Measurements from ENCODE around the gene USP3. TPM values are rescaled to one million over a fixed set of nuclear protein-coding genes. Genes with fewer than 3 reads are reported as not detected.

USP3 gene
- total RNA-seq, 4 donors from 2014 or later = 12.1 to 29.4 (median 15.5) TPM

- peaks cover 44 to 53% of the 10 kb centered on the region in 2 donors for H3K4me1 ChIP-seq
- ATAC-seq = no peak
Measured at GRCh38 chr15:63593705-63594671, 89.6 kb downstream of the USP3 start.

GRCh38 chr15:63595065-63595464, 90.7 kb downstream of the USP3 start:
- TF ChIP-seq CTCF (IDR thresholded peaks at IDR 0.05 in 4 of 5, conservative IDR thresholded peaks at IDR 0.05 in 1 of 5) (no peak), POLR2A (IDR thresholded peaks at IDR 0.05) (no peak)
- in situ Hi-C loops (cut with MboI; ENCODE audit: low sequenced_read_pairs in 4 of 4) = loop anchor here in 3 of 4 donors (10.0 to 25.0 kb wide), 3 partner anchors 110 to 308 kb away; partner anchors contain the start of gene APH1B (in 1 of the 3)
- Histone ChIP-seq H3K27ac (peak overlapping the region in 2 of 4 donors; percentile 89 to 95), H3K4me3 (no peak overlapping the region), H3K9me3 (no peaks in the 10 kb centered on the region), H3K36me3 (peaks cover under 1 to 19% of the 10 kb centered on the region in 2 donors), H3K4me1 (peaks cover 55 to 64% of the 10 kb centered on the region in 2 donors), H3K27me3 (no peaks in the 10 kb centered on the region)
- ATAC-seq (no peak), DNase-seq (no peak)
- intact Hi-C loops (cut with DNase I; ENCODE audit: low total_unique reads) = loop anchor here (5.0 to 10.0 kb wide), 2 partner anchors 108 to 310 kb away; no protein-coding TSS in a partner anchor

More at GRCh38 chr15:63593705-63594671, 89.6 kb downstream of the USP3 start:
- no peak for TF ChIP-seq CTCF (IDR thresholded peaks at IDR 0.05 in 4 of 5, conservative IDR thresholded peaks at IDR 0.05 in 1 of 5)
- no peak for TF ChIP-seq POLR2A (IDR thresholded peaks at IDR 0.05)
- H3K27me3 ChIP-seq = no peaks in the 10 kb centered on the region
- no peak for DNase-seq
- peaks cover 3 to 30% of the 10 kb centered on the region in 2 donors for H3K36me3 ChIP-seq
- in situ Hi-C loops (cut with MboI; ENCODE audit: low sequenced_read_pairs in 4 of 4) (loop anchor here in 3 of 4 donors (10.0 to 25.0 kb wide), 3 partner anchors 109 to 307 kb away; partner anchors contain the start of gene APH1B (in 1 of the 3)), intact Hi-C loops (cut with DNase I; ENCODE audit: low total_unique reads) (loop anchor here (10.0 kb wide), 1 partner anchor 309 kb away; no protein-coding TSS in a partner anchor)
- peak overlapping the region in 1 of 4 donors; percentile 33 for H3K27ac ChIP-seq
- no peak overlapping the region for H3K4me3 ChIP-seq
- H3K9me3 ChIP-seq = no peaks in the 10 kb centered on the region

- intact Hi-C loops (cut with DNase I; ENCODE audit: low total_unique reads) (loop anchor here (5.0 to 10.0 kb wide), 2 partner anchors 108 to 311 kb away; no protein-coding TSS in a partner anchor), in situ Hi-C loops (cut with MboI; ENCODE audit: low sequenced_read_pairs in 4 of 4) (loop anchor here in 3 of 4 donors (10.0 to 25.0 kb wide), 3 partner anchors 111 to 308 kb away; partner anchors contain the start of gene APH1B (in 1 of the 3))
- H3K4me1 ChIP-seq = peaks cover 58 to 67% of the 10 kb centered on the region in 2 donors
Measured at GRCh38 chr15:63595688-63596087, 91.3 kb downstream of the USP3 start.

More at GRCh38 chr15:63595688-63596087, 91.3 kb downstream of the USP3 start:
- no peak for ATAC-seq
- TF ChIP-seq CTCF (IDR thresholded peaks at IDR 0.05 in 4 of 5, conservative IDR thresholded peaks at IDR 0.05 in 1 of 5) (no peak), POLR2A (IDR thresholded peaks at IDR 0.05) (no peak)
- Histone ChIP-seq H3K27ac (peak overlapping the region; percentile 89 to 96 (median 96)), H3K4me3 (no peak overlapping the region), H3K36me3 (peaks cover 0 to 13% of the 10 kb centered on the region in 2 donors), H3K9me3 (no peaks in the 10 kb centered on the region), H3K27me3 (no peaks in the 10 kb centered on the region)
- DNase-seq = no peak

Data from gastrocnemius medialis (tissue), 4 donors.